Stimulated activated CD4-positive, alpha-beta T cell treated with anti-CD3 and anti-CD28 coated beads, Interleukin-1b, Interleukin-23, amount 100 ng/mL, for 4 hours (primary cell): ENCODE measurements around the gene PDHB.
"Not testable (repeated sequence)": the region's sequence is repeated elsewhere in the genome, so short reads cannot be mapped to it uniquely, and the experiment has no call there.

Experiments
- DNase-seq, 2 donors: peaks; one replicate each; pipeline ENCODE4 v3.0.0-alpha.2; 2020; ENCODE audit warnings: low read depth in 2 of 2

Gene PDHB

DNA sequence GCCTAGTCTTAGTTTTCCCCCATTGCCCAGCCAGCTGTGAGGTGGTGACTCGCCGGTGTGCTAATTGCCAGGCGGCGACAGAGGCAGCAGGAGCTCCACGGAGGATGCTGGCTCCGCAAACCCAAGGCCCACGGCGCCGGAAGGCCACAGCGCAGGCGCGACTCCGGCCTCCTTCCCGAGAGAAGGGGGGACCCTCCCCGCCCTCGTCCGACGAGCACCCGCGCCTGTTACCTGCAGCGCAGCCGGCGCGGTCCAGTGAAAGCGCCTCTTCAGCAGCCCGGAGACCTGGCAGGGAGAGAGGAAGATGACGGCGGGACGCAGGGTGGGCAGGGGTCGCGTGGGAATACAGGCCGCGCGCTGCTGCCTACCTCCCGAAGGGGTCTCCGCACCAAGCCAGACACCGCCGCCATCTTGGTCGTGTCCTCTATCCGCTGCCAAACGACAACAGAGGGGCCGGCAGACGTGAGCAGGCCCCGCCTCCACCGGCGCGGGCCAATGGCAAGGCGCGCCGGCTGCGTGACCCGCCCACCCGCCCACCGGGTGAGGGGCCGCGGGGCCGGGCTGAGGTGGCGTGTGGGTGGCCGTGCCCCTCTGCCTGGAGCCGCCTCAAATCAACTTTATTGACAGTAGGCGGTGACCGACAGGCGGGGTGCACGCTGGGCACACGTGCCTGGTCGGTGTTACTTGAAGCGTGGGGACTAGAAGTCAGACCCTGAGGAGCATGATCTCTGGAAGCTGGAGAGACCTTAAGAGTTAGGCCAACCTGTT, at the start of gene PDHB:
PDHB (minus strand) TSS at position 433 of the 768 bp plus-strand sequence; CDS start at position 410, 23 bp downstream.
- peak; percentile 77 to 84 for DNase-seq

DNA sequence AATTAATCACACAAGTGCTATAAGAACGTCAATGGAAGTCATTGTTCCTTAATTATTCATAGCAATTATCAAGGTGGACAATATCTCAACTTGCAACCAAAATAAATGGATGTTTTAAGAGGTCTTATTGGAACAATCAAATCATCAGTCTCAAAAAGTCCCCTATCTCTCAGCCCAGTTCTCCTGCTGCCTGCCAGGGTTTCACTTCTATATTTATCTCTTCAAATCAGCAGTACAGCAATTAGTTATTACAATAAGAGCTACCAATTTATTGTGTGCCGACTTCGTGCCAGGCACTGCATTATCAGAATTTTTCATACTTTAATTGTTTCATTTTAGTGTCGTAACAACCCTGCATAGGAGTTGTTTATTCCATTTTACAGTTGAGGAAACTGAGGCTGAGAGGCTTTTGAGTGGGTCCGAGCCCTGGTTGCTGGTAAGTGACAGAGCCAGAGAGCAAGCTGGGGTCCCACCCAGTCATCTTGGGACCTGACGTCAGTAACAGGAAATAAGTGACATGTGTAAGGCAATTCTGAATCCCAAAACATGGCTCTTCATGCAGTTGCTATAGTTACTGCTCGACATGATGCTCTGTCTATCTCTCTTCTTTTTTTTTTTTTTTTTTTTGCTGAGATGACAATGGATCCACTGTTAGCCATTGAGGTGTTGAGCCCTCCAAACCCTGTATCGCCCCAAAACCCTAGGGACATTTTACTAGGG, 49.4 kb upstream of the PDHB start:
- DNase-seq: no peak

DNA sequence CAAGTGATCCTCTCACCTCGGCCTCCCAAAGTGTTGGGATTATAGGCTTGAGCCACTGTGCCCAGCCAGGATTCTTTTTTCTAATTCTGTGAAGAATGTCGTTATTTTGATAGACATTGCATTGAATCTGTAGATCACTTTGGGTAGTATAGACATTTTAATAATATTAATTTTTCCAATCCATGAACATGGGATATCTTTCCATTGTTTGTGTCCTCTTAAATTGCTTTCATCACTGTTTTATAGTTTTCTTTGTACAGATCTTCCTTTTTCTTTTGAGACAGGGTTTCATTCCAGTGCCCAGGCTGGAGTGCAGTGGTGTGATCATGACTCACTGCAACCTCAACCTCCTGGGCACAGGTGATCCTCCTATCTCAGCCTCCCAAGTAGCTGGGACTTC, 46.7 kb upstream of the PDHB start:
- no peak for DNase-seq

DNA sequence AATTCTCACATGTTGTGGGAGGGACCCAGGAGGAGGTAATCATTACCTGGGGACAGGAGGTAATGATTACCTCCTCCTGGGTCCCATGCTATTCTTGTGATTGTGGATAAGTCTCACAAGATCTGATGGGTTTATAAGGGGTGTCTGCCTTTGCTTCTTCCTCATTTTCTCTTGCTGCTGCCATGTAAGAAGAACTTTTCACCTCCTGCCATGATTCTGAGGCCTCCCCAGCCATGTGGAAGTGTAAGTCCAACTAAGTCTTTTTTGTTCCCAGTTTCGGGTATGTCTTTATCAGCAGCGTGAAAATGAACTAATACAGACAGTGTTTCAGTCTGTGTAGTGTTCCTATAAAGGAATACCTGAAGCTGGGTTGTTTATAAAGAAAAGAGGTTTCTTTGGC, 45.1 kb upstream of the PDHB start:
- no peak for DNase-seq

DNA sequence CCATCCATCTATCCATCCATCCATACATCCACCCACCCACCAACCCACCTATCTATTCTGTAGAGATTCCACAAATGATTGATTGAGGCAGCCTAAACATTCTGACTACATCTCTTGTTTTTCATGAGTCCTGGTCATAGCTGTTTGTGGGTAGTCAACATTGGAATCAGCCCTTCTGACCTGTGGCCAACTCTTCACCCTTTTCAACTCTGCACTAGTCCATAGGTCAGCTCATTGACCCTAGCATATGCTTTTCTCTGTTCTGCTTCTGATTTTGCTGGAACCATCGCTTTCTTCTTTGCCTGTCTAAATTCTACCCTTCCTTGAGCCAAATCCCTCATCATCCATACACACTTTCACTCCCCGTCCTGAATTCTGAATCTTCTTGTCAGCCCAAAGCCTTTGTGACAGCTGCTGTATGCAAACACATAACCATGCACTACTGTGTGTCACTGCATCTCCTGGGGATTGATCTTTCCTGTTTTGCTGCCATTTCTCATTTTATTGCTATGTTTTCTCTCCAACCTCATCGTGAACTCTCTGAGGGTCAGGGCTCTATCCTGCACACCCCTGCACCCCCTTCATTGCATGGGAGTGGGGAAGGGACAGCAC, 41.4 kb upstream of the PDHB start:
- no peak for DNase-seq

DNA sequence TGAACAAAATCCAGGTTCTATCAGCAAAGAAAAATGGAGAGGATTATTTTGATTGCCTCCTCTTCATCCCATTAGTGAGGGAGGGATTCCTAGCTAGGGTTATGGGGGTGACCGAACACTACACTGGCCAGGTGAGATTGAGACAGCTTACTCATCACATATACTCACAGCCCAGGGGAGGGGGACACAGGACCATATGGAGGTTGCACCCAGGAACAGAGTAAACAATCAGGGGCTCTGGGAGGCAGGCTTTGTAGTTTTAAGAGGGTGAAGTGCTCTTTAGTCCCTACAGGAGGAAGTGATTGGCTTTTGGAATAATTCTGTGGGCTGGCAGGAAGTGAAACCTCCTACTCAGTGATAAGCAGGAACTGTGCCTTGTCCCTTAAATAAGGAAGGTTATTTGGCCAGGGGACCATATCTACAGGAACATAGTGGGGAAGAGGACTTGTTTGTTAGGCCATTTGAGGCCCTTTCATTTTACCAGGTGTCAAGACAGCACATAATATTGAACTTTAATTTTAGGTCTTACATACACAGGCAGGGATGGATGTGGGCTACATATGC, 40.8 kb upstream of the PDHB start:
- DNase-seq: no peak

DNA sequence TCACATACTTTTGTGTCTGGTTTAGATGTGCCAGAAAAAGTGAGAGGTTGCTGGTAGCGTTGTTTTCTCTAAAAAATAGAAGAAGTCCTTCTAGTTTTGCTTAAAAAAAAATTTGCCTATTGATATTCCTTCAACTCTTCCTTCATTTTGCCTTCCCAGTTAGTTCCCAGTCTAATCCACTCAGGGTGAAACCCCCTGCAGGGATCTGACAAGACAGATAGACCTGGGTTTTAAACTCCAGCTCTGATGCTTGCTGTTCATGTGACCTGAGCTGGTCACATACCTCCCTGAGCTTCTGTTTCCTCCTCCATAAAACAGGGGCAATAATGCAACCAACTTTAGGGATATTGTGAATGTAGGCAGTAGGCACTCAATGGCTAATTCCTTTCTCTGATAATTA, 39.6 kb upstream of the PDHB start:
- DNase-seq: no peak

DNA sequence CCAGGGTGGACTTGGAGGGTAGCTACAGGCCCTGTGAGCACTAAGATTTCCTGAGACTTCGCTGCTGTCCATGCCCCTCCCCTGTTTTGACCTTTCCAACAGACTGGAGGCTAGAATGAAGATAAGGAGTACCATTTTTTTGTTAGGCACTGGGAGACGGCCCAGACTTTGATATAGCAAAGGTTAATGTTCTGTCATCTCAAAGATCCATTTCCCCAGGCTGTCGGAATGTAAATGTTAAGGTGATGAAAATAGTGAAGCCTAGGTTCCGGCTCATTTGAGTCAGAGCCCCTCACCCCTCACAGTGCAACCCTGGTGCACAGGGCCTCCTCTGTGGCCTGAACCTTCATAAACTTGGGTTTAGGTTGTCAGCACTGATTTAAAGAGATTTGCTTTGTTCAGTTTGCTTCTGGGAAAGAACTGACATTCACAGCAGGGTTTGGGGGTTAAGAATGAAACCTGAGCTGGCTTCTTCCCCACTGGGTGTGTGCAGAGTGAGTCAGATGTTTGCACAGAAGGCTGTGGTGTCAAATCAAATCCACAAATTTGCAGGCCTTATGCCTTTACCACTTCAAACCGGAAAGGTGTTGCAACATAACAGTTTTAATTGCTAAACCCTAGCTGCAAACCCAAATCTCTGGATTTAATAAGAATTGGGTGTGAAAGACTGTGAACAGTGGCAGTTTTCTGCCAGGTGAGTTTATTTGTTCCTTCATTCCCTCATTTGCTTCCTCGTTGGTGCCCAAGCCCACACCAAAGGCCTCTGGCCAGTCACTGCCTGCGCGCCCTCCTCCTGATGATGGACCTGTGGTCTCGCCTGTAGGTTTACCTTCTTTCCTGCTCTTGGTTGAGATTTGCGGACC, 37.6 kb upstream of the PDHB start:
- DNase-seq: peak in 1 of 2 donors; percentile 4

DNA sequence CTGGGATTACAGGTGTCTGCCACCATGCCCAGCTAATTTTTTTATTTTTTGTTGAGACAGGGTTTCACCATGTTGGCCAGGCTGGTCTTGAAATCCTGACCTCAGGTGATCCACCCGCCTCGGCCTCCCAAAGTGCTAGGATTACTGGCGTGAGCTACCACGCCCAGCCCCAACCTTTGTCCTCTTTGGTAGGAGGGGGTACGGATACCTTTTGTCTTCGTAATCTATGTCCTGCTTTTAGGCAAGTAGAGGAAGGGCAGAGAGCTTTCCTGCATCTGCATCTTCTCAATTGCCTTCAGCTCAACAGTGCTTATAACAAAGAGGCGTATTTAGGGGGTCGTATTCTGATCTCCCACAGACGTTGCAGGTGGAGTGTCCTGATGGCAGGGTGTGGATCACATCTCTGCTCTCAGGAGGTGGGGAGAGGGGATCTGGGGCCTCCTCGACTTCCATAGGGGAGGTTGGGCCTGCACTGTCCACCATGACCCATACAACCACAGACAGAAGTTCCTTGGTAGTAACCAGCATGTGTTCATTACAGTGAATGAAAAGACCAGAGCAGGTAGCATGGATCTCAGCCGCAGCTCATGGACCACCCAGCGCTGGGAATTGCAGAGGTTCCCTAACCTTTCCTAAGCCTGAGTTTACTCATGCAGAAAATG, 36.9 kb upstream of the PDHB start:
- no peak for DNase-seq

DNA sequence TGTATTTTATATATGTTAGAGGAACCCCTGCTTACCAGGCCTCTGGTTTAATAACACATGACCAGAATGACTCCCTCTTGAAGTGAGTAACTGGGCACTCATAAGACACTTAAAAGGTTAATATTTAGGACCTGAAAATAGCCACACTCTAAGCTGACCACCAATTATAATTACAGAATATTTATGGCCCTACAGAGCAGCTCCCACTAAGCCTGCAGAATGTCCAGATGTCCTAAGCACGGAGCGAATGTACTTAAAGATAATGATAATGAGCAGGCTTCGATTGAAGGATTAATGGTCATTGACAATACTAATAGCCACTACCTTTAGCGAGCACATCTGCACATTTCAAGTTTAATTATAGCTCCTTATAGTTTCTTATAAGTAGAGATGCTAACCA, 35.5 kb upstream of the PDHB start:
- DNase-seq: no peak

DNA sequence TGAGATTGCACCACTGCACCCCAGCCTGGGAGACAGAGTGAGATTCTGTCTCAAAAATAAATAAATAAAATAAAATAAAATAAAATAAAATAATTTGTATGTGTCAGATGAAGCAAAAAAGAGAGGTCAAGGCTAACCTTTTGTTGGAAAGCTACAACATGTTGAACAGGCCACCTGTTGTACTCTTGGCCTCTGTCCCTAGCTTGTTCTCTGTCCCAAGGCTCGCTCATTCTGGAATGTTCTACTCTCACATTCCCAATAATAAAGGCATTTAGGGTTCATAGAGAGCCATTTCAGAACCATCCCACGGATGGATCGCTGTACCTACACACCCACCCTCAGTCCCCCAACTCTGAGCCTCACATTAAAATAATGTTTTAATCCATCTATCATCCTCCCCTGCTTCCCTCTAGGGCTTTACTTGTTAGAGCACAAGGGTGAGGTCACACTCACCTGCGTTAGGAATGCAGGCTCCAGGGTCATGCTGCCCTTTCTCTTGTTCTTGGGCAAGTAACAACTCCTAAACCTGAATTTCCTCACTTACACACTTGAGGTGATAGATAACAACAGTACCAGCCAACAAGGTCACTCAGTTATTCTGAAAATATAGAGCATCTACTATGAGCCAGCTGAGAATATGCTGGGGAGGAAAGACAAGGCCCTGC, 33.4 kb upstream of the PDHB start:
- no peak for DNase-seq

DNA sequence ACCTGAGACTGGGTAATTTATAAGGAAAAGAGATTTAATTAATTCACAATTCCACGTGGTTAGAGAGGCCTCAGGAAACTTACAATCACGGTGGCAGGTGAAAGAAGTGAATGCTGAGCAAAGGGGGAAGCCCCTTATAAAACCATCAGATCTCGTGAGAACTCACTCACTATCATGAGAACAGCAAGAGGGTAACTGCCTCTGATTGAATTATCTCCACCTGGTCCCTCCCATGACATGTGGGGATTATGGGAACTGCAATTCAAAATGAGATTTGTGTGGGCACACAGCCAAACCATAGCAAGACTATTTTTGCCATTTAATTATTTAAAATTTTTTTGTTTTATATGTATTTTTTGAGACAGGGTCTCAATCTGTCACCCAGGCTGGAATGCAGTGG, 31.2 kb upstream of the PDHB start:
- no peak for DNase-seq

DNA sequence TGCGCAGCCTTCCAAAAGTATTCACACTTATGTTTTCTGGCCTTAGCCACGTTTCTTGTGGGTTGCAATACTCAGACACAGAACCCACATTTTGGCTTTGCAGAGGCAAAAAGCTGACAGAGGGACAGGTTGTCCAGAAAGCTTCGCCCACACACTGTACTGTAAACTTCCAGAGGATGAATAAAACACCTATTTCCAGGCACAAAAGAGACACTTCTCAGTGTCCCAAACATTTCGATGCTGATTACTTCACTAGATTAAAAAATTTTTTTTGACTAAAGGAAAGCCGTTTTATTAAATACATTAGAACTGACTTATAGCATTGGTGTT, 30.3 kb upstream of the PDHB start:
- DNase-seq: no peak

DNA sequence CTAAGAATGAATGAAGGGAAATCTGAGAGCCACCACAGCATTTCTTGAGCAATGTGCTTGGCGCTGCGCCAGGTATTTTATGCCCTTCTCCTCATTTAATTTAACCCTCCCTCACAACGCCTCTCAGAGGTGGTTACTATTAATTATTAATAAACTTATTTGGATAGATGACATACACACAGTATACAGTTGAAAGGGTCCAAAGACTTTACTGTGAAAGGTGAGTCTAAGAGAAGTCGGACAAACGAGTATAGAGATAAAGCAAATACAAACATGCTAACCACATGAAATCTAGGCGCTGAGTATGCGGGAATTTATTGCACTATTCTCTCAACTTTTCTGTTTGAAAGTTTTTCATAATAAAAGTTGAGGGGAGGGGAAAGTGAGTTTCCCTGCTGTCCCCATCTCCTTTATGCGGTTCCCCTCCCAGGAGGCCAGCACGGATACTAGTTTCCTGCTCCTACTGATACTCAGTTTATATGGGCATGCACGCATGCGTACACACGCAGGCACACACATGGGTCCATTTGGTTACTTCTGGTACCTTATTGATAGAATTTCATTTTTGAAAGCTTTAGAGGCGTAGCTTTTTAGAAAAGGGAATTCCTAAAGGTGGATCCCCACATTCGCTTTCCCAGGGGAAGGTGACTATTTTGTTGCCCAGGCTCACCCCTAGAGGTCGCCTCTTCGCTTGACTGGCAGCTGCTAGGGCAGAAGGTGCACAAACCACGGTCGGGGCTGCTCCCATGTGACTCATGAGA, 29.7 kb upstream of the PDHB start:
- DNase-seq: peak; percentile 63 to 65

DNA sequence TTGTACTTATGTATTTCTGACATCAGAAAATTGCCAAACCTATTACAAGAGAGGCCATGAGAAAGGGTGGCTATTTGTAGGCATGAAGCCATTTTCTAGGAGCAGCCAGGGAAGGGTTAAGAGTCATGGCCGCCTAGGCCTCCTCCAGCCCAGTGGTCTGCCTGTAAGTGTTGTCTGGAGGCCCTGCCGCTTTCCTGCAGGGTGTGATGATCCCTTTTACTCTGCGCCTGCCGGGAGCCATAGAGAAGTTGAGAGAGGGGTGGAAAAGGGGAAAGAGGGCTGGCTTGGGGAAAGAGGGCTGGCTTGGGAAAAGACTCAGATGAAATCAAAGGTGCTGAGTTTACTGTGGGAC, 29.2 kb upstream of the PDHB start:
- no peak for DNase-seq

DNA sequence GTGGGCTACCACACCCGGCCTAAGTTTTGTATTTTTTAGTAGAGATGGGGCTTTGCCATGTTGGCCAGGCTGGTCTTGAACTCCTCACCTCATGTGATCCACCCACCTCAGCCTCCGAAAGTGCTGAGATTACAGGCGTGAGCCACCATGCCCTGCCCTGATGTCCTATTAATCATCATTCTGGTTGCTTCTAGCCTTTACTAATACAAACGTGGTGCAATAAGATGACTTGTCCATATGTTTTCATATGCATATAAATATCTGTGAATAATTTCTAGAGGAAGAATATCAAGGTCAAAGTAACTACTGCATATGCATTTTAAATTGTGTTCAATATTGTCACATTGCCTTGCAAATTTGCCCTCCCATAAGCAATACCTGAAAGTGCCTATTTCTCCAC, 25.5 kb upstream of the PDHB start:
- DNase-seq: no peak

DNA sequence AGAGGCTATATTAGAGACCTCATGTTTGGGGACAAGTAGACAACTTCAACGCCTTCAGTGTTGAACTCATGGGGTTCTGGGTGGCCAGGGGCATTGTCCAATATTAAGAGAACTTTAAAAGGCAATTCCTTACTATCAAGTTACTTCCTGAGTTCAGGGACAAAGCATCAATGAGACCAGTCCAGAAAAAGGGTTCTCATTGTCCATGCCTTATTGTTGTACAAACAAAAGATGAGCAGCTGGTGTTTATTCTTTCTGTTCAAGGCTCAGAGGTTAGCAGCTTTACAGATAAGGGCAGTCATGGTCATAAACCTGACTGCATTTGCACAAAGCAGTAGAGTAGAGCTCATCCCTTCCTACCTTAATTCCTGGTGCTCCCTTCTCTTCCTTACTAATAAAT, 18.5 kb upstream of the PDHB start:
- no peak for DNase-seq

DNA sequence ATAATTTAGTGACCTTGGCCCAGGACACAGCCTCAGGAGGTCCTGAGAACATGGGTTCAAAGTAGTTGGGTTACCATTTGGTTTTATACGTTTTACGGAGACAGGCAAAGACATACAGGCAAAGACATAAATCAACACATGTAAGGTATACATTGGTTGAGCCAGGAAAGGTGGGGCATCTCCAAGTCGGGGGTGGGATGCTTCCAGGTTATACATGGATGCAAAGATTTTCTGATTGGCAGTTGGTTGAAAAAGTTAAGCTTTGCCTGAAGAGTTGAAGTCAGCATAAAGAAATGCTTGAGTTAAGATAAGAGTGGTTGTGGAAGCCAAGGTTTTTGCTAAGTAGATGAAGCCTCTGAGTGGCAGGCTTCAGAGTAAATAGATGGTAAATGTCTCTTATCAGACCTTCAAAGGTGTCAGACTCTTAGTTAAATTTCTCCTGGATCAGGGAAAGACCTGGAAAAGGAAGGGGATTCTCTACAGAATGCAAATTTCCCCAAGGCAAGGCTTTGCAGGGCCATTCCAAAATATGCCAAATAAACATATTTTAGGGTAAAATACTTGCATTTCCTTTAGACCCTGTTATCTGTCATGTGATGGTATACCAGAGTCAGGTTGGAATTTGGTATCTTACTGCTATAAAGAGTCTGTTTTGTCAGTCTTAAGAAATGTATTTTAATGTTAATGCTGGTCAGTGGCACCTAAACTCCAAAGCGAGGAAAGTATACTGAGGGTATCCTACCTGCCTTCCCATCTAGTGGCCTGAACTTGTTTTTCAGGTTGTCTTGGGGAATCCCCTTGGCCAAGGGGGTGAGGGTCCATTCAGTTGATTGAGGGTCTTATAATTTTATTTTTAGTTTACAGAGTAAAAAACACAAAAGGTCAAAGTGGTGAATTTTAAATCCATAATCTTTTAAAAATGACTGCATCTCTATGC, 8.2 kb upstream of the PDHB start:
- DNase-seq: no peak

DNA sequence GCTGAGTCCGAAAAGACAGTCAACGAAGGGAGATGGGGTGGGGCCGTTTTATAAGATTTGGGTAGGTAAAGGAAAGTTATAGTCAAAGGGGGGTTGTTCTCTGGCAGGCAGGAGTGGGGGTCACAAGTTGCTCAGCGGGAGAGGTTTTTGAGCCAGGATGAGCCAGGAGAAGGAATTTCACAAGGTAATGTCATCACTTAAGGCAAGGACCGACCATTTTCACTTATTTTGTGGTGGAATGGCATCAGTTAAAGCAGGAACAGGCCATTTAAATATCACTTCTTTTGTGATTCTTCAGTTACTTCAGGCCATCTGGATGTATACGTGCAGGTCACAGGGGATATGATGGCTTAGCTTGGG, 7.3 kb upstream of the PDHB start:
- DNase-seq: not testable (repeated sequence)
